GM12865 (cell line): ENCODE measurements around the gene ALPK3.

ENCODE experiments used
- DNase-seq: peaks from one replicate; pipeline ENCODE4 v3.0.0; 2010; ENCODE audit warnings: low read depth
- H3K4me3 ChIP-seq: 2 replicates; pipeline ENCODE4 v1.5.1; 2011; ENCODE audit warnings: mild to moderate bottlenecking, low read depth, low read length, control low read depth
- TF ChIP-seq, protein P1 (sequence below): IDR thresholded peaks from 2 replicates; pipeline ENCODE4 v1.5.1; 2011; ENCODE audit warnings: low read length, control low read depth, low read depth, inconsistent platforms; ENCODE audit not compliant: insufficient read depth; ENCODE audit errors: missing control alignments

ALPK3 gene

DNA sequence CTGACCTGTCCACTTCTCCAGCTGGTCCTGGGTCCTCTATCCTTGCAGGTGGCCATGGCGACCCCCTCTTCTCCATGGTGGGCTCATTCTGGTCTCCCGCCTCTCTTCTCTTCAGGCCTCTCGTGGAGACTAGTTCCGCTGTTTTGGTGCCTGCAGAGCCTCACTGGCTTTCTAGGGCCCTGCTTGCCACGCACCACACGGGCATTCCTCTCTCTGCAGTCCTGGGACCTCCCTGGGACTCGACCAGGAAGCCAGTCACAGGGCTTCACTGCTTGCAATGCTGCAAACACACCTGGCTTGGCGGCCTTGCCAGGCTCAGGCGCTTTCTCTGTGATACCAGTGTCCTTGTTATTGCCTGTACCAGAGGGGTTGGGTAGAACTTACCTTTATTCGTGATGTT is 76.5 kb downstream of the ALPK3 start:
- DNase-seq, result no peak
- no peak overlapping the region for H3K4me3 ChIP-seq
- TF ChIP-seq, protein P1, sequence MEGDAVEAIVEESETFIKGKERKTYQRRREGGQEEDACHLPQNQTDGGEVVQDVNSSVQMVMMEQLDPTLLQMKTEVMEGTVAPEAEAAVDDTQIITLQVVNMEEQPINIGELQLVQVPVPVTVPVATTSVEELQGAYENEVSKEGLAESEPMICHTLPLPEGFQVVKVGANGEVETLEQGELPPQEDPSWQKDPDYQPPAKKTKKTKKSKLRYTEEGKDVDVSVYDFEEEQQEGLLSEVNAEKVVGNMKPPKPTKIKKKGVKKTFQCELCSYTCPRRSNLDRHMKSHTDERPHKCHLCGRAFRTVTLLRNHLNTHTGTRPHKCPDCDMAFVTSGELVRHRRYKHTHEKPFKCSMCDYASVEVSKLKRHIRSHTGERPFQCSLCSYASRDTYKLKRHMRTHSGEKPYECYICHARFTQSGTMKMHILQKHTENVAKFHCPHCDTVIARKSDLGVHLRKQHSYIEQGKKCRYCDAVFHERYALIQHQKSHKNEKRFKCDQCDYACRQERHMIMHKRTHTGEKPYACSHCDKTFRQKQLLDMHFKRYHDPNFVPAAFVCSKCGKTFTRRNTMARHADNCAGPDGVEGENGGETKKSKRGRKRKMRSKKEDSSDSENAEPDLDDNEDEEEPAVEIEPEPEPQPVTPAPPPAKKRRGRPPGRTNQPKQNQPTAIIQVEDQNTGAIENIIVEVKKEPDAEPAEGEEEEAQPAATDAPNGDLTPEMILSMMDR, result no peak

DNA sequence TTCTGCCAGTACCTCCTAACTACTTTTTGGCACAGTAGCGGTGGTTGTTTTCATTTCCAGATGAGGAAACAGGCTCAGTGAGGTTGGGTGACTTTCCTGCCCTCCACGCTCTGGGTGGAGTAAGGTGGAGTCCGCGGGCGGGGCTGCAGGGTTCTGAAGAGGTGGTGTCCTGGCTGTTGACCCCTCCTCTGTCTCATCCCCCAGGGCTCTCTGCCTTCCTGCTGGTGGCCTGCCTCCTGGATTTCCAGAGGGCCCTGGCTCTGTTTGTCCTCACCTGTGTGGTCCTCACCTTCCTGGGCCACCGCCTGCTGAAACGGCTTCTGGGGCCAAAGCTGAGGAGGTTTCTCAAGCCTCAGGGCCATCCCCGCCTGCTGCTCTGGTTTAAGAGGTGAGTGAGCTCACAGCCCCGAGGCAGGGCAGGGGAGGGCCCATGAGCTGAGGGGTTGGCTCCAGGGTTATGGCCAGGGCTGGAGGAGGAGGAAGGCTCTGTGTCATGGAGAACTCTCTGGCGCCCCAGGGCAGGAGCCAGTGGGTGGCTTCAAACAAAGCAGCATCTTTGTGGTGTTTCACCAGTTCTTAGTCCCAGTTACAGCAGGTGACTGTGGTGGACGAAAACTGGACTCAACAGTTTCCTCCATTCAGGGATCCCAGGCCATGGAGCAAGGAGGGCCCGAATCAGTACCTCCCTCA is 77.7 kb downstream of the ALPK3 start:
- DNase-seq, result no peak
- TF ChIP-seq, protein P1, result no peak
- no peak overlapping the region for H3K4me3 ChIP-seq

DNA sequence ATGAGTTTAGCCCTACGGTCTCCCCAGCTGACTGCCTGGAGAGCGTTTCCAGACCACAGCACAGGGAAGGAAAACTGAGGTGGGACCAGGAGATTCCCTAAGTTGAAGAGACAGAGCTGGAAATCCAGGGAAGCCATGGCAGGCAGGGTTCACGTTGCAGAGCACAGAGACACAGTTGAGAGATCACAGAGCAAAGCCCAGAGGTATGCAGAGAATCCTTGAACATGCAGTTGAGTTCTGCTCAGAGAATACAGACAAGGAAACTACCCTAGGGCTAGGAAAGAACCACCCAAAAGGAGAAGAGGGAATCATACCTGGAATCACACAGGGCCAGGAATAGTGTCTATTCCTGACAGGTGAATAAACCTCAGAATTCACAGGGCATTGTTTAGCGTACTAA is 81.6 kb downstream of the ALPK3 start:
- no peak overlapping the region for H3K4me3 ChIP-seq
- TF ChIP-seq, protein P1, result no peak
- DNase-seq, result no peak

DNA sequence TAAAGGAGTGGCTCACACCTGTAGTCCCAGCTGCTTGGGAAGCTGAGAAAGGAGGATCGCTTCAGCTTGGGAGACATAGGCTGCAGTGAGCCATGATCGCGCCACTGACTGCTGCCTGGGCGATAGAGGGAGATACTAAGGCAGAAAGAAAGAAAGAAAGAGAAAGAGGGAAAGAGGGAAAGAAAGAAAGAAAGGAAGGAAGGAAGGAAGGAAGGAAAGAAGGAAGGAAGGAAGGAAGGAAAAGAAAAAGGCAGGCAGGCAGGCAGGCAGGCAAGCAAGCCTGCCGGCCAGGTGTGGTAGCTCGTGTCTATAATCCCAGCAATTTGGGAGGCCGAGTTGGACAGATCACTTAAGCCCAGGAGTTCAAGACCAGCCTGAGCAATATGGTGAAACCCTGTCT is 82.6 kb downstream of the ALPK3 start:
- TF ChIP-seq, protein P1, result no peak
- H3K4me3 ChIP-seq, result no peak overlapping the region
- no peak for DNase-seq

DNA sequence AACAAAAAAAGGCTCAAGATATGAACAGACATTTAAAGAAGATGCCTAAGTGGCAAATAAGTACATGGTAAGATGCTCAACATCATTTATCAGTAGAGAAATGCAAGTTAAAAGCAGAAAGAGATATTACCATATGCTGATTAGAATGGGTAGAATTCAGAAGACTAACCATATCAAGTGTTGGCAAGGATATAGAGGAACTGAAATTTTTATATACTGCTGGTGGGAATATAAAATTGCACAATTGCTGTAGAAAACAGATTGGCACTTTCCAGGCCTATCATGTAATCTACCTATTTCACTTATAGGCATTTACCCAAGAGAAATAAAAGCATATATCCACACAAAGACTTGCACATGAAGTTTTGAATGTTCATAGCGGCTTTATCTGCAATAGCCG is 84.4 kb downstream of the ALPK3 start:
- TF ChIP-seq, protein P1, result no peak
- DNase-seq, result no peak
- no peak overlapping the region for H3K4me3 ChIP-seq

DNA sequence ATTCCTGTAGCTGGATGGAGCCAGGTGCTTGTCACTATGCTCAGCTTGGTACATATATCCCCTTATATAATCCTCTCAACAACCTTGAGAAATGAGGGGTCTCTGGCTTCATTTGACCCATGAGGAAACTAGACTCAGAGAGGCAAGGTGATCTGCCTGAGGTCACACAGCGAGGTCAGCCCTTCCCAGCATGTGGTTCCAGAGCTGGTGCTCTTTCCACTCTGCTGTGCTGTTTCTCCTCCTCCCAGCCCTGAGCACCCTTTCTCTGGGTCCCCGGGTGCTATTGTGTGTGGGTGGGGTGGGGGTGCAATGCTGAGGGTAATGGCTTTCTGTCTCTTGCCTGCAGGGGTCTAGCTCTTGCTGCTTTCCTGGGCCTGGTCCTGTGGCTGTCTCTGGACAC is 86.6 kb downstream of the ALPK3 start:
- TF ChIP-seq, protein P1, result no peak
- no peak overlapping the region for H3K4me3 ChIP-seq
- no peak for DNase-seq

DNA sequence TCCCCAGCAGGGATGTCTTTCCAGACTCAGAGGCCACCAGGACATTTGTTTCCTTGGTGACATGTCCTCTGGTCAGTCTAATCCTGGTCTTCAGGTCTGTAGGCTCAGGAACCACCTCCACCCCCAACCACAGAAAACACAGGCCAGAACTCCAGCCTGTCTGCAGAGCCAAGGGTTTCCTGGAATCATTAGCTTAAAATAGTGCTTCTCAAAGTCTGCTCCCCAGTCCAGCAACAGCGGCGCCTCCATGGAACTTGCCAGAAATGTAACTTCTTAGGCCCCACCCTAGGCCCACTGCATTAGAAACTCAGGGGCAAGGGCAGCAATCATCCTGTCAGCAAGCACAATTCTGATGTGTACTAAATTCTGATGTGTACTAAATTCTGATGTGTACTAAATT is 87.3 kb downstream of the ALPK3 start:
- TF ChIP-seq, protein P1, result no peak
- H3K4me3 ChIP-seq, result no peak overlapping the region
- no peak for DNase-seq
